Cerebellar nuclear complex (tissue), 1 donor: ENCODE measurements around the gene HGF.

Source experiments
- DNase-seq, 2 experiments: peaks; one replicate each; lab custom pipeline; 2025; lab: John Stamatoyannopoulos, UW

Gene HGF

GRCh38 chr7:81719865-81720264, 50.0 kb downstream of the HGF start:
- DNase-seq: no peak

- DNase-seq: no peak
Observed at GRCh38 chr7:81715984-81716588, 53.8 kb downstream of the HGF start.

- no peak for DNase-seq
Observed at GRCh38 chr7:81714306-81714705, 55.5 kb downstream of the HGF start.

- DNase-seq: no peak
Observed at GRCh38 chr7:81710751-81711150, 59.1 kb downstream of the HGF start.

- no peak for DNase-seq
Observed at GRCh38 chr7:81709836-81710235, 60.0 kb downstream of the HGF start.

GRCh38 chr7:81707966-81708365, 61.9 kb downstream of the HGF start:
- DNase-seq: no peak

DNA sequence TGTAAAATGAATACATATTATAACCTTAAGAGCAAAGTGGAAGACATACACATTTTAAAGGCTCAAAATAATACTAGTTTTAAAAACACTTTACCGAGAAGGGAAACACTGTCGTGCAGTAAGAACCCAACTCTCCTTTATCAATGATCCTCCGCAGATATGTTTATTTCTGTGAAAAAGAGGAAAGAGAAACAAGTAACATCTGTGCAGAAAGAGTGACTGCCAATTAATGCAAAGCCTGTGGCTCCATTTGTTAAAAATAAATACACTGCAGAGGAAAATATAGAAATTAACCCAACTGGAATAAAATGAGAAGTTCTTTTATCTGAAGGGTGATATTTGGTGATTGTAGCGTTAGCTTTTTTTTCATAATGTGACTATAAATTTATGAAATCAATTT, 62.7 kb downstream of the HGF start:
- no peak for DNase-seq

GRCh38 chr7:81705206-81705605, 64.6 kb downstream of the HGF start:
- no peak for DNase-seq

- no peak for DNase-seq
Observed at GRCh38 chr7:81704595-81704994, 65.3 kb downstream of the HGF start.

DNA sequence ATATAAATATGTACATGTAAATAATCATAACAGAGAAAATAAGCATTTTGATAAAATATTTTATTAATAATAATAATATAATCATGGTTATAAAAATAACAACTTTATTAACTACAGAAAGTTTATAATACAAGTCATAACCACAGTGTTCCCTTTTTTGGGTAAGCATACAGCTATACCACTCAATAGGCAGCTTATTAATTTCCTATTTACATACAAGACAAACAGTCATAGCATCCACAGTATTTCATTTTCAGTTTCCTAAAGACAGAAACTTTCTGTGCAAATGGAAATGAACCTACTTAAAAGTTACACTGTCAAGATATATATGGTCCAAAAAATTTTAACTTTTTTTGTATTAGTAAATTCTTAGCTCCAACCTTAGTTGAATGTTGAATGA, 70.9 kb downstream of the HGF start:
- DNase-seq: no peak

DNA sequence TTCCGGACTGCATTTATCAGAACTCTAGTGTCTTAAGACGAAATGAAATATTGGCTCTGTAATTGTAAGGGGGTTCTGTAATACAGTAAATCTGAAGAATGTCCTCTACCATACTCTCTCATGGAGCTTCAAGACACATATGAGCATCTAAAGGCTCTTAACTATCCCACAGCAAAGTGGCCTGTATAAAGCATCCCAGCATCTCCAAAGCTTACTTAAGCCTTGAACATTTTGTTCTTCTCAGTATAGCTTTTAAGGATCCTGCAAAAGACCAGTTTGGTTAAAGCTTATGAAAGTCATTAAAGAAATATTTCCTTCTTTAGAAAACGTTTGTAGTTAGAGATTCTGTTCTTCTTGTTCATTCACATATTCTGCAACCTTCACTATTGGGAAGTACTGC, 75.1 kb downstream of the HGF start:
- no peak for DNase-seq

- no peak for DNase-seq
Observed at GRCh38 chr7:81693894-81694293, 76.0 kb downstream of the HGF start.

DNA sequence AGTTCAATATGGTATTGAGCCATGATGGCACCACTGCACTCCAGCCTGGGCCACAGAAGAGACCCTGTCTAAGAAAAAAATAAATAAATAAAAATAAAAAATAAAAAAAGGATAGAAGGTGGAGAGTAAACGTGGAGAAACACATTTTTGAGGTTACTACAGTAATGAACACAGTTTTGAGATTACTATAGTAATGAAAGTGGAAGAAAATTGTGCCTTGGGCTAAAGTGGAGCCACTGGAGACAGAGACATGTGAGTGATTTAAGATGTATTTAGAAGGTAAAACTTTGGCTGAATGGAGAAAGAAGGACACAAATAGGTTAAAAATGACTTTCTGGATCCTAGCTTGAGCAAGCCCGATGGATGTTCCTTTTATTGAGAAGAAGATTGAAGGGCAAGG, 76.8 kb downstream of the HGF start:
- DNase-seq: no peak

- DNase-seq: no peak
Observed at GRCh38 chr7:81692146-81692905, 77.5 kb downstream of the HGF start.

DNA sequence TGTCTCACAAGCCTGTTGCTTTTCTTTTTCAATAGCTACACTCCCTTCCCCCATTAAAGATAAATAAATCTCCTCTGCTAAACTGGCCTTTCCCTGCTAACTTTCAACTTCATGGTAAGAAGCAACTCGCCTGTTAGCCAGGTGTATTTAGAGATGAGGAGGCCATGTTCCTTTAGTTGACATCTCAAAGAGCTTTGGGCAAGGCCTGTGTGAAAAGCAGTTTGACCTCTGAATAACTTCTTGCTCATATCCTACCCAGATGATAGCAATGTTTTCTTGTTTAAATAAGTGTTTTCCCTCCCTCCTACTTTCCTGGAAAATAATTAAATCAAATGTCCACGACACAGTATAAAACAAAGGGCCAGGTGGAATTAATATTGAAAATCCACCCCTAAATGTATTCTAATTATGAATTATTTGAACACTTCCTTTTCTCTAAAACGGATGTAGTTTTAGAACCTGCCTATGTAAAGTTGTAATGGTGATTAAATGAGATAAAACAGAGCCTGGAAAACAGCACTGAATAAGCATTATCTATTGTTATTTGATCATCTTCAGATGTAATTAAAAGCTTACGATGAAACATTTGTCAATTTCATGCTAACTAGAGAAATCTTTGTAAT, 78.5 kb downstream of the HGF start:
- DNase-seq: no peak

DNA sequence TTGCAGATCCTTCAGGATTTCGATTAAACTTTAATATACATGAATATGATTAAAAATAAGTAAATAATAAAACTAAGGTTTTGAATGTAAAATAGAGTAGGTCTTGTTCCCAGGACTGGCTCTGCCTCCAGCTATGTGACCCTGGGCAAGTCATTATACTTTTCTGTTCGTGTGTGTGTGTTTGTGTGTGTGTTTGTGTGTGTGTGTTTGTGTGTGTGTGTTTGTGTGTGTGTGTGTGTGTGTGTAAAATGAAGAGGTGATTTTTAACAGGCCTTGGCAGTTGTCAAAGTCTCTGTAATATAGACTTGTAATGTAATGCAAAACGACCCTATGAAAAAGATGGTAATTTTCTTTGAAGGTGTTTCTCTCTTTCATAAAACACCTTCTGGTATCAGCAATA, 79.2 kb downstream of the HGF start:
- no peak for DNase-seq

DNA sequence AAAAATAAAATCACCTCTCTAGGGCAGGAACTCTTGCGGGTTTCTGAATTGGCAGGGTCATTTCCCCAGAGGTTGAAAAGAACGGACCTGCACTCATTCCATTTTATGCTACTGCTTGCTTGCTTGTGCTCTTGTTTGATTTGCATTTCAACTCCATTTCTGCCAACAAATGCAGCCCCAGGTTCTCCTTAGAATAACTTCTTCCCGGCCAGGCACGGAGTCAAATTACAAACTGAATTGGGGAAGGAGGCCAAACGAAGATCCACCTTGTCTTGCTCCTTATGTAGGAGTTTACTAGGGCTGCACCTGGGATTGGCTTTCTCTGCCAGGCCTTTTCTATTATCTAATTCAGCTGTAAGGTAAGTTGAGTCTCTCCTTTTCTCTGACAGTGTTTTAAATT, 79.6 kb downstream of the HGF start:
- no peak for DNase-seq

- no peak for DNase-seq
Observed at GRCh38 chr7:81688622-81689411, 81.0 kb downstream of the HGF start.

DNA sequence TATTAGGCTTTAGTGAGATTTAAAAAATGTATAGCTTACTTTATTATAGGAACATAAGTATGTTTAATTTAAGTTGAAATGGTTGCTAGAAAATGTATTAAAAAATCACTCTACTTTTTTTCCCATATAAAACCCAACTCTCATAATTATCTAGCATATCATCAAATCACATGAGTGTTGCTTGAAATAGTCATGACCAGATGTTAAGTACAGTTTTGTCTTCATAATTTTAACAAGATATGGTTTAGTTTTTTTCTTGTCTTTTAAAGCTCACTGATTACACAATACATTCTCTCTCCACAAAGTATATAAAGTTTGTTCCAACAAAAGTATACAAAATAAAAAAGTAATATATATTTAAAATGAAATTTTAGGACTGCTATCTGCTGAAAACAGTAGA, 82.8 kb downstream of the HGF start:
- no peak for DNase-seq

DNA sequence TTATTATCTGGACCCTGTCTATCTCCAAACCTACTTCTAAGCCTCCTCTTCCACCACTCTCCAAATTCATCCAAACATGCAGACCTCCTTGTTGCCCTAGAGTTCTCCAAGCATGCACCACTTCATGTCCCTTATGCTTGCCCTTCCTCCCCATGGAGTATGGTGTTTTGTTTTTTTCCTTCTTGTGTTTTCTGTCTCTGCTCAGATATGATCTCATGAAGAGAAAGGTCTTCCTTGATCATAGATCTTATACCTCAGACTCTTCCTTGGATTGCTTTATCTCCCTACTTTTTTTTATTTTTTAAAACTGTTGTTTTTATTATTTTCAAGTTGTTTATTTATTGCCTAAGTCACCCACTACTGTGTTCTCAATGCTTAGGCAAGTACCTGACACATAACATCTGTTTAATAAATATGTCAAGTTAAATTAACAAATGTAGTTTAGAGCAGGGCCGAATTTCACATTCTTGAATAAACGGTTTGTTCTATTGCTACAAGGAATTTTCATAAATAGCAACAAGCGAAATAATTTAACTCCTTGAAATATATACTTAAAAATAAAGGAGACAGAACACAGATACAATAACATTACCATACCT, 84.5 kb downstream of the HGF start:
- DNase-seq: no peak

DNA sequence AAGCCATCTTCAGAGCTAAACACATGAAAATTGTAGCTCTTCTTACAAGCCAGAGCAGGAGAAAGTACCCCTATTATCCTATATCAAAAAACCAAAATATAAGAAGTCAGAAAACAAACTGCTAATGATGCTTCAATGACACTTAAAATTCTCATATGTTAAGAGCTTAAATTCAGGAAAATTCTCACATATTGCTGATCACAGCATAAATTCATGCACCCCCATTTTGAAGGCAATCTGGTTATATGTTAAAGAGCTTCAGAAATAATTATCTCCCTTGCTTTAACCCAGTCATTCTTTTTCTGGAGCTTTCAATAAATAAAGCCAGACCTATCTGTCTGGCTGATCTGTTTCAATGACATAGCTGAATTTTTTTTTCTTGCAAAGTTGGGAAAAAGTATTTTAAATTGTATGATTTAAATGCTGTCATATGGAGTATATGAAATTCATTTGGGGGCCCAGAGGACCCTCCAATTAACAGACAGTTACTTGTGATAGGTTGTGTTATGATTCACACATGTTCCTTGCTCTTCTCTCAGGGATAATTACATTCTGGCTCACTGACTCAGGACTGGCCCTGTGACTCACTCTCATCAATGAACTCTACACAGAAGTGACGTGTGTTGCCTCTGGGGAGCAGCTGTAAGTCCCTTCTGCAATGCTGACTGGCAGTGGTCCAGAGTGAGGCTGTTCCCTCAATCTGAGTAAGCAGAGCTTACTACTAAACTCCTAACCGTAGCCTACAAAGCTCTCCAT, 85.2 kb downstream of the HGF start:
- DNase-seq: no peak

DNA sequence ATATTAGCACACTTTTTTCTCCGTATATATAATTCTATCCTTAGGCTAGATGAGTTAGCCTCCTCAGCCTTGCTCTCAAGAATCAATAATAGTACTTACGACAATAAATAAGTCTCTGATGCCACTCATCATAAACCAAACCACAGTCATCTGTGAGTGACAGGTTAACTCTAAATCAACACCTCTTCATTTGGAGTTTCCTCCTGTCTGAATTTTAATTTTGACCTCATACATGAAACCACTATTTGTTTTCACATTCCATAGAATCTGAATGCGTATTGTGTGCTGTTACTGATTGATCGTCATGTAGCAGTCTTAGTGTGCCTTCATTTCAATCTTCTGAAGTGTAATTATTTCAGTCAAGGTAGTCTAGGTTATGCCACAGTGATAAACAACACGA, 85.8 kb downstream of the HGF start:
- DNase-seq: no peak
